Measurements from ENCODE around the gene MRGPRX1.

Gene MRGPRX1

DNA sequence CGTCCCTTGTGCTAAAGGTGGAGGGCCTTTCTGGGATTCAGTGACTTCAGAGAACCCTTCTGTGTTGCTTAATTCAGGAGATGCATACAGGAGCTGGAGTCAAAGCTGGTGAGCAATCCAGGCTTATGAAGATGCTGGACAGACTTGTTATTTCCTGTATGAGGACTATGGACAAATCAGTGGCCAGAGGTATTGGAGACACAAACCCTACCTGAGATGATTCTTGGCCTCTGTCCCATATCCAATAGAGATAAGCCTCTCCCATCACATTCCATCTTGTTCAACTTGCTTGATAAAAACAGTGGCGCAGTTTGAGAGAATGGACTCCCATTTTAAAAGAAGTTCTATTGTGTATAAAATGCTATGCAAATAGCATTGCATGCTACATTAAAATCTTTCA lies at the start of gene MRGPRX1:
Gene MRGPRX1, minus strand, starts transcription at position 101 of the 400 bp plus-strand sequence. CDS start 4,630 bp downstream, outside the sequence.
- no peaks in the 10 kb centered on the region for H3K27me3 ChIP-seq (ENCODE audit: control insufficient read depth, insufficient read depth, low read length)

DNA sequence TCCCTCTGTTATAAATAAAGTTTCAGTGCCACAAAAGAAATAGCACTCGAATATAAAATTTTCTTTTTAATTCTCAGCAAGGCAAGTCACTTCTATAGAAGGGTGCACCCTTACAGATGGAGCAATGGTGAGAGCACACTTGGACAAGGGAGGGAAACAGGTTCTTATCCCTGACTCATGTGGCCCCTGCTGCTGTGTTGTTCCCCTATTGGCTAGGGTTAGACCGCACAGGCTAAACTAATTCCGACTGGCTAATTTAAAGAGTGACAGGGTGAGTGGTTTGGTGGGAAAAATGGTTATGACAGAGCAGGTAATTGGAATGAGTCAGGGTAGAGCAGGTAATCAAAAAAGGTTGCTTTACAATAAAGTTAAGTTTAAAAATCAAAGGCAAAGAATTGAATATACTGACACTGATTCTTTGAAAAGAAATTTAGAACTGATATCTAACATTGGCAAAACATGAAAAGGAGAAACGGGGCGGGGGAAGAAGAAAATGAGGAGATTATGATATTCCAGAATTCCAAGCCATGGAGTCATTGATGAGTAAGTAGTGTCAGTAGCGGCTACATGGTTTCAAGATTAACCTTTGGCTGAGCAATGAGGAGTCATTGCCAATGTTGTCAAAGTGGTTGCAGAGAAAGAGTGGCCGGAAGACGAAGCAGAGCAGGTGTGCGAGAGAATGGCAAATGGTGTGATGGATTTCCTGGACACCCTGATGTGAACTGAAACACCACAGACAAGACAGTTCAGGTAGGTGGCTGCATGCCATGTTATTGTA lies 48.4 kb upstream of the MRGPRX1 start:
- Histone ChIP-seq H3K9me3 (ENCODE audit: control insufficient read depth, low read depth, low read length) (no peaks in the 10 kb centered on the region), H3K4me1 (ENCODE audit: control insufficient read depth, low read depth, low read length) (peaks cover 5% of the 10 kb centered on the region), H3K27me3 (ENCODE audit: control insufficient read depth, insufficient read depth, low read length) (no peaks in the 10 kb centered on the region), H3K4me3 (ENCODE audit: low read length) (no peak overlapping the region), H3K27ac (ENCODE audit: low read length) (no peak overlapping the region), H3K9ac (ENCODE audit: low read length) (no peak overlapping the region), H3K36me3 (ENCODE audit: control insufficient read depth, low read depth, low read length) (no peaks in the 10 kb centered on the region)

More for the DNA sequence above, at the start of gene MRGPRX1:
- H3K36me3 ChIP-seq (ENCODE audit: control insufficient read depth, low read depth, low read length): no peaks in the 10 kb centered on the region
- no peaks in the 10 kb centered on the region for H3K9me3 ChIP-seq (ENCODE audit: control insufficient read depth, low read depth, low read length)
- no peak within 1 kb of the TSS for H3K27ac ChIP-seq (ENCODE audit: low read length)
- H3K4me3 ChIP-seq (ENCODE audit: low read length): no peak within 1 kb of the TSS
- H3K9ac ChIP-seq (ENCODE audit: low read length): no peak within 1 kb of the TSS
- H3K4me1 ChIP-seq (ENCODE audit: control insufficient read depth, low read depth, low read length): peaks cover 9% of the 10 kb centered on the region

DNA sequence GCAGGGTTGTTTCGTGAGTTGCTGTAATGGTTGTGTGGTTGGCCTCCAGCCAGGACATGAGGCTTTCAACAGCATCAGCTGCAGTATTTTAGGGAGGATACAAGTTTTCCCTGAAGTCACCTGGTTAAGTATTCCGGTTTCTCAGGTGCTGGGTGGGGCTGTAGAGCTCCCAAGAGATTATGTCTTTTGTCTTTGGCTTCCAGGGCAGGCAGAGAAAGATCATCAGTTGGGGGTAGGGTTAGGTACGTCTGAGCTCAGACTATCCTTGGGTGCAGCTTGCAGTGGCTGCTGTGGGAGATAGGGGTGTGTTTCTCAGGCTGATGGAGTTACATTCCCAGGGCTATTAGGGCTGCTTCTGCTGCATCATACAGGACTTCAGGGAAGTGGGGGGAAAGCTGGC lies 47.5 kb upstream of the MRGPRX1 start:
- no peak overlapping the region for H3K9ac ChIP-seq (ENCODE audit: low read length)
- no peak overlapping the region for H3K27ac ChIP-seq (ENCODE audit: low read length)
- no peaks in the 10 kb centered on the region for H3K9me3 ChIP-seq (ENCODE audit: control insufficient read depth, low read depth, low read length)
- no peaks in the 10 kb centered on the region for H3K27me3 ChIP-seq (ENCODE audit: control insufficient read depth, insufficient read depth, low read length)
- peaks cover 5% of the 10 kb centered on the region for H3K4me1 ChIP-seq (ENCODE audit: control insufficient read depth, low read depth, low read length)
- no peaks in the 10 kb centered on the region for H3K36me3 ChIP-seq (ENCODE audit: control insufficient read depth, low read depth, low read length)
- H3K4me3 ChIP-seq (ENCODE audit: low read length): no peak overlapping the region

DNA sequence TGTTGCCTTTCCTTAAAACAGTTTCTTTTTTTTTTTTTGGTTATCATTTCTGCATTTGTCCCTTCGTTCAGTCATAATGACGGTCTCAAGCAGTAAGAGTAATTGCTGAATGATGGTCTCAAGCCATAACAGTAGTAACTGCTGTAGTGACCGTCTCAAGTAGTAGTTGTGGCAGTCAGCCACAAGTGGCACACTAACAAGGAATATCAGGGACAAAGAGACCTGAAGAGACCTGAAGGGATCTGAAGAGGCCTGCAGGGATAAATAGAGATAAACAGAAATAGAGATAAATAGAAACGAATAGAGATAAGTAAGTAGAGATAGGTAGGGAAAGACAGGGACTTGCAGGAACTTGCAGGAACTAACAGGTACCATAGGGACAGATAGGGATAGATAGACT lies 42.7 kb upstream of the MRGPRX1 start:
- no peak overlapping the region for H3K4me3 ChIP-seq (ENCODE audit: low read length)
- H3K27me3 ChIP-seq (ENCODE audit: control insufficient read depth, insufficient read depth, low read length): no peaks in the 10 kb centered on the region
- H3K27ac ChIP-seq (ENCODE audit: low read length): no peak overlapping the region
- H3K4me1 ChIP-seq (ENCODE audit: control insufficient read depth, low read depth, low read length): peaks cover under 1% of the 10 kb centered on the region
- H3K9me3 ChIP-seq (ENCODE audit: control insufficient read depth, low read depth, low read length): no peaks in the 10 kb centered on the region
- H3K9ac ChIP-seq (ENCODE audit: low read length): no peak overlapping the region
- H3K36me3 ChIP-seq (ENCODE audit: control insufficient read depth, low read depth, low read length): no peaks in the 10 kb centered on the region

DNA sequence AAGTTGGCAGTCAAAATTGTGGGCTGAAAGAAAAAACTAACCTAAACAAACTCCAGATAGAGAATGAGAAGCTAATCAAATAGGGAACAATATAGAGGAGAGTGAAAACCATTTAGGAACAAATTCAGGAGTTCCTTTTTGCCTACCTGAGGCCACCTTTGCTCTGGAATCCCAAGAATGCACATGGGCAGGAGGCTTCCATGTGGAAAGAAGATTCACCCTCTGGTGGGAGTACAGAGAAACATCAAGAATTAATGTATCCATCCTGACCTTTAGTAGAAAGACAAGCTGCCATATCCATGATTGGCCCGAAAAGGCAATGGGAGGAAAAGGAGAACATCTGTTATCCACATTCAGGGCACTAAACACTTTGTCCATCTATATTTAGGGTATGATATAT lies 35.0 kb upstream of the MRGPRX1 start:
- Histone ChIP-seq H3K9me3 (ENCODE audit: control insufficient read depth, low read depth, low read length) (no peaks in the 10 kb centered on the region), H3K4me1 (ENCODE audit: control insufficient read depth, low read depth, low read length) (no peaks in the 10 kb centered on the region), H3K4me3 (ENCODE audit: low read length) (no peak overlapping the region), H3K27me3 (ENCODE audit: control insufficient read depth, insufficient read depth, low read length) (no peaks in the 10 kb centered on the region), H3K9ac (ENCODE audit: low read length) (no peak overlapping the region), H3K27ac (ENCODE audit: low read length) (no peak overlapping the region), H3K36me3 (ENCODE audit: control insufficient read depth, low read depth, low read length) (no peaks in the 10 kb centered on the region)

DNA sequence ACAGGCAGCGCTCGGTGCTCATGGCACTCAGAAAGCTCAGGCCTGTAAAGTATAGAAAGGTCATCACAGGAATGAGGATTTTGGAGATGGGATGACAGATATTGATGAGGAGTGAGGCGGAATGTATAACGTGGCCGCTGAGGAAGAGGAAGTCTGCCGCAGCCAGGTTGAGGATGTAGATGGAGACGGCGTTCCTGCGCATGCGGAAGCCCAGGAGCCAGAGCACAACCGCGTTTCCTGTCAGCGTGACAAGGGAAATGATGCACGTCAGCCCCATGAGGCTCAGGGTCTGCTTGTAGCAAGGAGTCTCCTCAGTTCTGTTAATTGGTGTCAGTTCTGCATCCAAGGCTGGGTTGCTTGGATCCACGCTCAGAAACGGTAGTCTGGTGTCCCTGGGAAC lies 33.1 kb upstream of the MRGPRX1 start:
- Histone ChIP-seq H3K9me3 (ENCODE audit: control insufficient read depth, low read depth, low read length) (no peaks in the 10 kb centered on the region), H3K36me3 (ENCODE audit: control insufficient read depth, low read depth, low read length) (no peaks in the 10 kb centered on the region), H3K4me1 (ENCODE audit: control insufficient read depth, low read depth, low read length) (no peaks in the 10 kb centered on the region), H3K9ac (ENCODE audit: low read length) (no peak overlapping the region), H3K27ac (ENCODE audit: low read length) (no peak overlapping the region), H3K27me3 (ENCODE audit: control insufficient read depth, insufficient read depth, low read length) (no peaks in the 10 kb centered on the region), H3K4me3 (ENCODE audit: low read length) (no peak overlapping the region)

DNA sequence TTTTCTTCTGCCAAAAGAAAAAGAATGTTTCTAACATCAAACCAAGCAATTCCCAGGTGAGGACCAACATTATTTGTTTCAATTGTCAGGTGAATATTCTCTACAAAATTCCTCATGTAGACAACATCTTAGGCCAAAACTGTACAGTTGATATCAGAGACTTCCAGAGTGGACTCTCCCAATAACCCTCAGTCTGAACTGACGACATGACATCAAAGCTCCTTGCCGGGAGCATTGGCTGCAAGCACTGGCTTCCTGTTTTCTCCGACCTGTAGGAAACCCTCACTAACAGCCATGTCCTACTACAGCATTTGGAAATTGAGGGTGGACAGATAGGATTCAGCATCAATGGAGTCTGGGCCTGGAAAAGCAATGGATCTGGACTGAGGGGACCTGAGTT lies 30.5 kb upstream of the MRGPRX1 start:
- Histone ChIP-seq H3K36me3 (ENCODE audit: control insufficient read depth, low read depth, low read length) (no peaks in the 10 kb centered on the region), H3K4me3 (ENCODE audit: low read length) (no peak overlapping the region), H3K4me1 (ENCODE audit: control insufficient read depth, low read depth, low read length) (no peaks in the 10 kb centered on the region), H3K27ac (ENCODE audit: low read length) (no peak overlapping the region), H3K9me3 (ENCODE audit: control insufficient read depth, low read depth, low read length) (no peaks in the 10 kb centered on the region), H3K9ac (ENCODE audit: low read length) (no peak overlapping the region), H3K27me3 (ENCODE audit: control insufficient read depth, insufficient read depth, low read length) (no peaks in the 10 kb centered on the region)

DNA sequence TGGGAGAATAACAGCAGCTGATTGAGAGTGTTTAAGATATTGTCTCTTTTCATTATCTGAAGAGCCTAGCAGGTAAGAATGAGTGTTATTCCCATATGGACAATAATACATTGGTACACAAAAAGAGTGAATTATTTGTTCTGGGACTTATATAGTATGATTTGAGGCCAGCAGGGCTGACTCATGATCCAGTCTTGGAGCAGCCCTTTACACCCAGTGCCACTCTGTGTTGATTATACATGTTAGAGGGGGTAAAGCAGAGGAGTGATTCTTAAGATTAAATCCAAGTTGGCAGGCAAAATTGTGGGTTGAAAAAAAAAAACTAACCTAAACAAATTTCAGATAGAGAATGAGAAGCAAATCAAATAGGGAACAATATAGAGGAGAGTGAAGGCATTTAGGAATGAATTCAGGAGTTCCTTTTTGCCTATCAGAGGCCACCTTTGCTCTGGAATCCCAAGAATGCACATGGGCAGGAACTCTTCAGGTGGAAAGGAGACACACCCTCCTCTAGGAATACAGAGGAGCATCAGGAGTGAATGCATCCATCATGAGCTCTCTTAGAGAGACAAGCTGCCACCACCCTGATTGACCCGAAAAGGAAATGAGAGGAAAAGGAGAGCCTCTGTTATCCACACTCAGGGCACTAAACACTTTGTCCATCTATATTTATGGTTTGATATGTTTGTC lies 19.2 kb upstream of the MRGPRX1 start:
- H3K36me3 ChIP-seq (ENCODE audit: control insufficient read depth, low read depth, low read length): no peaks in the 10 kb centered on the region
- no peak overlapping the region for H3K27ac ChIP-seq (ENCODE audit: low read length)
- no peak overlapping the region for H3K9ac ChIP-seq (ENCODE audit: low read length)
- no peak overlapping the region for H3K4me3 ChIP-seq (ENCODE audit: low read length)
- peaks cover 7% of the 10 kb centered on the region for H3K4me1 ChIP-seq (ENCODE audit: control insufficient read depth, low read depth, low read length)
- H3K27me3 ChIP-seq (ENCODE audit: control insufficient read depth, insufficient read depth, low read length): no peaks in the 10 kb centered on the region
- H3K9me3 ChIP-seq (ENCODE audit: control insufficient read depth, low read depth, low read length): no peaks in the 10 kb centered on the region

DNA sequence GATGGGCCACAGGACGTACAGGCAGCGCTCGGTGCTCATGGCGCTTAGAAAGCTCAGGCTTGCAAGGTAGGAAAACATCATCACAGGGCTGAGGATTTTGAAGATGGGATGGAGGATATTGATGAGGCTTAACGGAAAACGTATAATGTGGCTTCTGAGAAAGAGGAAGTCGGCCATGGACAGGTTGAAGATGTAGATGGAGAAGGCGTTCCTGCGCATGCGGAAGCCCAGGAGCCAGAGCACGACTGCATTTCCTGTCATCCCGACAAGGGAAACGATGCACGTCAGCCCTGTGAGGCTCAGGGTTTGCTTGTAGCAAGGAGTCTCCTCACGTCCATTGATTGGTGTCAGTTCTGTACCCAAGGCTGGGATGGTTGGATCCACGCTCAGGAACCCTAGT lies 17.4 kb upstream of the MRGPRX1 start:
- no peaks in the 10 kb centered on the region for H3K27me3 ChIP-seq (ENCODE audit: control insufficient read depth, insufficient read depth, low read length)
- no peaks in the 10 kb centered on the region for H3K36me3 ChIP-seq (ENCODE audit: control insufficient read depth, low read depth, low read length)
- H3K9me3 ChIP-seq (ENCODE audit: control insufficient read depth, low read depth, low read length): no peaks in the 10 kb centered on the region
- no peak overlapping the region for H3K27ac ChIP-seq (ENCODE audit: low read length)
- no peak overlapping the region for H3K4me3 ChIP-seq (ENCODE audit: low read length)
- no peak overlapping the region for H3K9ac ChIP-seq (ENCODE audit: low read length)
- peaks cover 7% of the 10 kb centered on the region for H3K4me1 ChIP-seq (ENCODE audit: control insufficient read depth, low read depth, low read length)

DNA sequence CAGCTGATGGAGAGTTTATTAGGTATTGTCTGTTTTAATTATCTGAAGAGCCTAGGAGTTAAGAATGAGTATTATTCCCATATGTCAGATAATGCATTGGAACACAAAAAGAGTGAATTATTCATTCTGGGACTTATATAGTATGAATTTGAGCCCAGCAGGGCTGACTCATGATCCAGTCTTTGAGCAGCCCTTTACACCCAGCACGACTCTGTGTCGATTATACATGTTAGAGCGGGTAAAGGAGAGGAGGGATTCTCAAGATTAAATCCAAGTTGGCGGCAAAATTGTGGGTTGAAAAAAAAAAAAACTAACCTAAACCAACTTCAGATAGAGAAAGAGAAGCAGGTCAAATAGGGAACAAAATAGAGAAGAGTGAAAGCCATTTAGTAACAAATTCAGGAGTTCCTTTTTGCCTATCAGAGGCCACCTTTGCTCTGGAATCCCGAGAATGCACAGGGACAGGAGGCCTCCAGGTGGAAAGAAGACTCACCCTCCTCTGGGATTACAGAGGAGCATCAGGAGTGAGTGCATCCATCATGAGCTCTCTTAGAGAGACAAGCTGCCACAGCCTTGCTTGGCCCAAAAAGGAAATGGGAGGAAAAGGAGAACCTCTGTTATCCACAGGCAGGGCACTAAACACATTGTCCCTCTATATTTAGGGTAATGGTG lies 3.1 kb downstream of the MRGPRX1 start:
- Histone ChIP-seq H3K9ac (ENCODE audit: low read length) (no peak overlapping the region), H3K9me3 (ENCODE audit: control insufficient read depth, low read depth, low read length) (no peaks in the 10 kb centered on the region)

DNA sequence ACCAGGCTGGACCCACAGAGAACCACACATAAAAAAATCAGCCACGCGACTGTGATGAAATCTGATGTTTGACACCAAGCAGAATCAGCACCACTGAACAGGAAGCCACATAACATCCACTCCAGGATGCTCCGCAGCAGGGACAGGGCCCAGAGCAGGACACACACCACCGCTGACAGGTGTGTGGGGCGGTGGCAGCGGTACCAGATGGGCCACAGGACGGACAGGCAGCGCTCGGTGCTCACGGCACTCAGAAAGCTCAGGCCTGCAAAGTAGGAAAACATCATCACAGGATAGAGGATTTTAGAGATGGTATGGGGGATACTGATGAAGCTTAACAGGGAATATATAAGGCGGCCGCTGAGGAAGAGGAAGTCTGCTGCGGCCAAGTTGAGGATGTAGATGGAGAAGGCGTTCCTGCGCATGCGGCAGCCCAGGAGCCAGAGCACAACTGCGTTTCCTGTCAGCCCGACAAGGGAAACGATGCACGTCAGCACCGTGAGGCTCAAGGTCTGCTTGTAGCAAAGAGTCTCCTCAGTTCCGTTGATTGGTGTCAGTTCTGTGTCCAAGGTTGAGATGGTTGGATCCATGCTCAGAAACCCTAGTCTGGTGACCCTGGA lies 4.9 kb downstream of the MRGPRX1 start:
- Histone ChIP-seq H3K27ac (ENCODE audit: low read length) (no peak overlapping the region), H3K36me3 (ENCODE audit: control insufficient read depth, low read depth, low read length) (no peaks in the 10 kb centered on the region), H3K4me3 (ENCODE audit: low read length) (no peak overlapping the region), H3K9ac (ENCODE audit: low read length) (no peak overlapping the region), H3K27me3 (ENCODE audit: control insufficient read depth, insufficient read depth, low read length) (no peaks in the 10 kb centered on the region), H3K9me3 (ENCODE audit: control insufficient read depth, low read depth, low read length) (no peaks in the 10 kb centered on the region), H3K4me1 (ENCODE audit: control insufficient read depth, low read depth, low read length) (peaks cover 9% of the 10 kb centered on the region)

More for the DNA sequence above, 3.1 kb downstream of the MRGPRX1 start:
- no peak overlapping the region for H3K27ac ChIP-seq (ENCODE audit: low read length)
- no peaks in the 10 kb centered on the region for H3K27me3 ChIP-seq (ENCODE audit: control insufficient read depth, insufficient read depth, low read length)
- H3K4me1 ChIP-seq (ENCODE audit: control insufficient read depth, low read depth, low read length): peaks cover 9% of the 10 kb centered on the region
- no peaks in the 10 kb centered on the region for H3K36me3 ChIP-seq (ENCODE audit: control insufficient read depth, low read depth, low read length)
- no peak overlapping the region for H3K4me3 ChIP-seq (ENCODE audit: low read length)
